Measurements from ENCODE around the gene LRP10. TPM values are rescaled to one million over a fixed set of nuclear protein-coding genes. Genes with fewer than 3 reads are reported as not detected.

Gene LRP10
- total RNA-seq, 1 experiment from 2014 or later = 78.3 TPM

DNA sequence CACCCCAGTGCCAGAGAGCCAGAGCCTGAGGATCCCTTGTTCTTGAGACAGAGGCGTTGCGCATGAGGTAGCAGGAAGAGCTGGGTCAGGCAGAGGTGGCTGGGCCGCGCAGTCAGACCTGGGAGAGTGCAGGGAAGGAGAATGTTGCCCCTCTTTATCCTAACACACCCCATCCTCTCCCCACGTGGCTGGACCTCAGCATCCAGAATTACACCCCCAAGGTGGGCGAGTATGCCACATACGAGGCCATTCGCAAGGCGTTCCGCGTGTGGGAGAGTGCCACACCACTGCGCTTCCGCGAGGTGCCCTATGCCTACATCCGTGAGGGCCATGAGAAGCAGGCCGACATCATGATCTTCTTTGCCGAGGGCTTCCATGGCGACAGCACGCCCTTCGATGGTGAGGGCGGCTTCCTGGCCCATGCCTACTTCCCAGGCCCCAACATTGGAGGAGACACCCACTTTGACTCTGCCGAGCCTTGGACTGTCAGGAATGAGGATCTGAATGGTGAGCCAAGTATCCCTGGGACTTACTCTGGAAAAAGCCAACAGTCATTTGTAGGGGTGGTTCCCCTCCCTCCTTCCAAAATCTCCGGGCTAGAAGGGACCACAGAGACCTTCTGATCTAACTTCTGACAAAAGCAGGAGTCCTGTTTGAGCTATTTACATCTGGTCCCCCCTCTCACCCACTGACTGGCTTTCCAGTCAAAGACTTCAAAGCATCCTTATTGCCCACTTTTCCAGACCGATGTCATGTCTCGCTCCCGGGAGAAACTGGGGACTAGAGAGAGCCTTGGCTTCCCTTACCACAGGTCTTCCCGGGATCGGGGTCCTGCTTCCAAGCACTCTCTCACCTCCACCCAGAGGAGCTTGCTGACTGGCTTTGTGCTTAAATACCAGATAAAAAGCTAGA is 29.1 kb upstream of the LRP10 start:
- no peak overlapping the region for H3K4me3 ChIP-seq (ENCODE audit: low read depth in 2 of 2, low read length in 2 of 2)
- no peak for ATAC-seq
- ChIA-PET POLR2A (no interaction called here), CTCF (interaction anchor here (0.5 kb wide), 1 partner anchor 129 kb away, joined by 4 read pairs; no protein-coding TSS in a partner anchor)
- no peak for DNase-seq (ENCODE audit: low read depth, low spot score)
- no peaks in the 10 kb centered on the region for H3K9me3 ChIP-seq (ENCODE audit: control insufficient read depth, insufficient read depth, low read depth, low read length)
- BruUV-seq (replicated peaks) = no TSS peak
- H3K36me3 ChIP-seq (ENCODE audit: control insufficient read depth, insufficient read depth, low read length) = no peaks in the 10 kb centered on the region
- intact Hi-C loops (cut with micrococcal nuclease; ENCODE audit: unreplicated experiment) = no loop called here
- H3K4me1 ChIP-seq (ENCODE audit: control insufficient read depth, insufficient read depth, low read length) = no peaks in the 10 kb centered on the region
- H3K27ac ChIP-seq (ENCODE audit: low read length) = no peak overlapping the region
- in situ Hi-C loops (cut with HindIII; ENCODE audit: low pct_unique_long_range_greater_than_20kb, low sequenced_read_pairs) = no loop called here
- TF ChIP-seq SIN3A (IDR thresholded peaks at IDR 0.05; ENCODE audit: borderline replicate concordance, insufficient read depth, low read depth, low read length) = no peak
- no peak for TF ChIP-seq TCF7L2 (IDR thresholded peaks at IDR 0.05; ENCODE audit: low read depth, low read length)
- TF ChIP-seq POLR2AphosphoS5 (IDR thresholded peaks at IDR 0.05; ENCODE audit: low read depth, low read length) = no peak
- TF ChIP-seq, protein P1, sequence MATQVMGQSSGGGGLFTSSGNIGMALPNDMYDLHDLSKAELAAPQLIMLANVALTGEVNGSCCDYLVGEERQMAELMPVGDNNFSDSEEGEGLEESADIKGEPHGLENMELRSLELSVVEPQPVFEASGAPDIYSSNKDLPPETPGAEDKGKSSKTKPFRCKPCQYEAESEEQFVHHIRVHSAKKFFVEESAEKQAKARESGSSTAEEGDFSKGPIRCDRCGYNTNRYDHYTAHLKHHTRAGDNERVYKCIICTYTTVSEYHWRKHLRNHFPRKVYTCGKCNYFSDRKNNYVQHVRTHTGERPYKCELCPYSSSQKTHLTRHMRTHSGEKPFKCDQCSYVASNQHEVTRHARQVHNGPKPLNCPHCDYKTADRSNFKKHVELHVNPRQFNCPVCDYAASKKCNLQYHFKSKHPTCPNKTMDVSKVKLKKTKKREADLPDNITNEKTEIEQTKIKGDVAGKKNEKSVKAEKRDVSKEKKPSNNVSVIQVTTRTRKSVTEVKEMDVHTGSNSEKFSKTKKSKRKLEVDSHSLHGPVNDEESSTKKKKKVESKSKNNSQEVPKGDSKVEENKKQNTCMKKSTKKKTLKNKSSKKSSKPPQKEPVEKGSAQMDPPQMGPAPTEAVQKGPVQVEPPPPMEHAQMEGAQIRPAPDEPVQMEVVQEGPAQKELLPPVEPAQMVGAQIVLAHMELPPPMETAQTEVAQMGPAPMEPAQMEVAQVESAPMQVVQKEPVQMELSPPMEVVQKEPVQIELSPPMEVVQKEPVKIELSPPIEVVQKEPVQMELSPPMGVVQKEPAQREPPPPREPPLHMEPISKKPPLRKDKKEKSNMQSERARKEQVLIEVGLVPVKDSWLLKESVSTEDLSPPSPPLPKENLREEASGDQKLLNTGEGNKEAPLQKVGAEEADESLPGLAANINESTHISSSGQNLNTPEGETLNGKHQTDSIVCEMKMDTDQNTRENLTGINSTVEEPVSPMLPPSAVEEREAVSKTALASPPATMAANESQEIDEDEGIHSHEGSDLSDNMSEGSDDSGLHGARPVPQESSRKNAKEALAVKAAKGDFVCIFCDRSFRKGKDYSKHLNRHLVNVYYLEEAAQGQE (IDR thresholded peaks at IDR 0.05; ENCODE audit: insufficient read depth in 1 of 2, low read depth in 2 of 2, low read length in 1 of 2) = no peak
- TF ChIP-seq, protein P2, sequence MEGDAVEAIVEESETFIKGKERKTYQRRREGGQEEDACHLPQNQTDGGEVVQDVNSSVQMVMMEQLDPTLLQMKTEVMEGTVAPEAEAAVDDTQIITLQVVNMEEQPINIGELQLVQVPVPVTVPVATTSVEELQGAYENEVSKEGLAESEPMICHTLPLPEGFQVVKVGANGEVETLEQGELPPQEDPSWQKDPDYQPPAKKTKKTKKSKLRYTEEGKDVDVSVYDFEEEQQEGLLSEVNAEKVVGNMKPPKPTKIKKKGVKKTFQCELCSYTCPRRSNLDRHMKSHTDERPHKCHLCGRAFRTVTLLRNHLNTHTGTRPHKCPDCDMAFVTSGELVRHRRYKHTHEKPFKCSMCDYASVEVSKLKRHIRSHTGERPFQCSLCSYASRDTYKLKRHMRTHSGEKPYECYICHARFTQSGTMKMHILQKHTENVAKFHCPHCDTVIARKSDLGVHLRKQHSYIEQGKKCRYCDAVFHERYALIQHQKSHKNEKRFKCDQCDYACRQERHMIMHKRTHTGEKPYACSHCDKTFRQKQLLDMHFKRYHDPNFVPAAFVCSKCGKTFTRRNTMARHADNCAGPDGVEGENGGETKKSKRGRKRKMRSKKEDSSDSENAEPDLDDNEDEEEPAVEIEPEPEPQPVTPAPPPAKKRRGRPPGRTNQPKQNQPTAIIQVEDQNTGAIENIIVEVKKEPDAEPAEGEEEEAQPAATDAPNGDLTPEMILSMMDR (IDR thresholded peaks at IDR 0.05) = no peak
- no peaks in the 10 kb centered on the region for H3K27me3 ChIP-seq (ENCODE audit: control insufficient read depth, insufficient read depth, low read length)

DNA sequence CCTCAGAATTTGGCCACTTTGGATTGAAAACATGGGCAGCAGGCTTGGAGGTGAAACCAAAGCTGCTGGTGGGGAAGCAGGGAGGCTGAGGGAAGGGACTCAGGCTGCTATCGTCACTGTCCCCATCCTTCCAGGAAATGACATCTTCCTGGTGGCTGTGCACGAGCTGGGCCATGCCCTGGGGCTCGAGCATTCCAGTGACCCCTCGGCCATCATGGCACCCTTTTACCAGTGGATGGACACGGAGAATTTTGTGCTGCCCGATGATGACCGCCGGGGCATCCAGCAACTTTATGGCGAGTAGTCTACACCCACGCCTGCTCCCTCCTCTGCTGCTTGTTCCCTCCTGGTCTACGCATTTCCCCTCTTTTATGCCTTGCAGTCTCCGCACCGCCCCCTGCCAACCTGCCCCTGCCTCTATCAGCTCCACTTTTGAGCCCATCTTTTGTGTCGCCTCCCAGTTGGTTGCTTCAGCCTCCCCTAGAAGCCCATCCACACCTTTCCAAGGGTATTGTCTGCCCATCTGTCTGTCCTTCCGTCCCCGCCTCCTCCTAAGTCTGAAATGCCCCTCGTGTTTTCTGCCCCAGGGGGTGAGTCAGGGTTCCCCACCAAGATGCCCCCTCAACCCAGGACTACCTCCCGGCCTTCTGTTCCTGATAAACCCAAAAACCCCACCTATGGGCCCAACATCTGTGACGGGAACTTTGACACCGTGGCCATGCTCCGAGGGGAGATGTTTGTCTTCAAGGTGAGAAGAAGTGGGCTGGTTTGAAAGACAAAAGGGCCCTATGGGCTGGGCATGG is 28.2 kb upstream of the LRP10 start:
- intact Hi-C loops (cut with micrococcal nuclease; ENCODE audit: unreplicated experiment) (no loop called here), in situ Hi-C loops (cut with HindIII; ENCODE audit: low pct_unique_long_range_greater_than_20kb, low sequenced_read_pairs) (no loop called here)
- ATAC-seq = no peak
- no peaks in the 10 kb centered on the region for H3K27me3 ChIP-seq (ENCODE audit: control insufficient read depth, insufficient read depth, low read length)
- no peaks in the 10 kb centered on the region for H3K36me3 ChIP-seq (ENCODE audit: control insufficient read depth, insufficient read depth, low read length)
- DNase-seq (ENCODE audit: low read depth, low spot score) = no peak
- TF ChIP-seq SIN3A (IDR thresholded peaks at IDR 0.05; ENCODE audit: borderline replicate concordance, insufficient read depth, low read depth, low read length) = no peak
- TF ChIP-seq, protein P1 (IDR thresholded peaks at IDR 0.05; ENCODE audit: insufficient read depth in 1 of 2, low read depth in 2 of 2, low read length in 1 of 2) = no peak
- no peak overlapping the region for H3K27ac ChIP-seq (ENCODE audit: low read length)
- H3K4me3 ChIP-seq (ENCODE audit: low read depth in 2 of 2, low read length in 2 of 2) = no peak overlapping the region
- POLR2A ChIA-PET = no interaction called here
- no peaks in the 10 kb centered on the region for H3K4me1 ChIP-seq (ENCODE audit: control insufficient read depth, insufficient read depth, low read length)
- no TSS peak for BruUV-seq (replicated peaks)
- CTCF ChIA-PET = interaction anchor here (0.5 to 0.6 kb wide), 2 partner anchors 78 to 130 kb away, joined by 3 to 4 read pairs; no protein-coding TSS in a partner anchor
- no peaks in the 10 kb centered on the region for H3K9me3 ChIP-seq (ENCODE audit: control insufficient read depth, insufficient read depth, low read depth, low read length)

Data from Panc1 (cell line).